Peyer's patch (tissue), 4 donors: ENCODE results near the gene RTTN.

Experiments
- POLR2A ChIP-seq, 2 donors: fragments of 450-650 bp; IDR thresholded peaks; one replicate each; pipeline ENCODE4 v1.5.1; 2017; ENCODE audit warnings: antibody characterized with exemption in 2 of 2, mild to moderate bottlenecking in 2 of 2, moderate library complexity in 2 of 2
- TF ChIP-seq, protein P1 (sequence below), 6 experiments: fragments of 450-650 bp in 4 of 6; fragments of 200-600 bp in 2 of 6; sonication (generic) in 1 of 6; IDR thresholded peaks; one replicate each; pipeline ENCODE4 v1.5.1; 2017 to 2019; ENCODE audit warnings: antibody characterized with exemption in 6 of 6, mild to moderate bottlenecking in 3 of 6, moderate library complexity in 1 of 6

- TF ChIP-seq POLR2A (IDR thresholded peaks at IDR 0.05), result no peak
- TF ChIP-seq, protein P1, sequence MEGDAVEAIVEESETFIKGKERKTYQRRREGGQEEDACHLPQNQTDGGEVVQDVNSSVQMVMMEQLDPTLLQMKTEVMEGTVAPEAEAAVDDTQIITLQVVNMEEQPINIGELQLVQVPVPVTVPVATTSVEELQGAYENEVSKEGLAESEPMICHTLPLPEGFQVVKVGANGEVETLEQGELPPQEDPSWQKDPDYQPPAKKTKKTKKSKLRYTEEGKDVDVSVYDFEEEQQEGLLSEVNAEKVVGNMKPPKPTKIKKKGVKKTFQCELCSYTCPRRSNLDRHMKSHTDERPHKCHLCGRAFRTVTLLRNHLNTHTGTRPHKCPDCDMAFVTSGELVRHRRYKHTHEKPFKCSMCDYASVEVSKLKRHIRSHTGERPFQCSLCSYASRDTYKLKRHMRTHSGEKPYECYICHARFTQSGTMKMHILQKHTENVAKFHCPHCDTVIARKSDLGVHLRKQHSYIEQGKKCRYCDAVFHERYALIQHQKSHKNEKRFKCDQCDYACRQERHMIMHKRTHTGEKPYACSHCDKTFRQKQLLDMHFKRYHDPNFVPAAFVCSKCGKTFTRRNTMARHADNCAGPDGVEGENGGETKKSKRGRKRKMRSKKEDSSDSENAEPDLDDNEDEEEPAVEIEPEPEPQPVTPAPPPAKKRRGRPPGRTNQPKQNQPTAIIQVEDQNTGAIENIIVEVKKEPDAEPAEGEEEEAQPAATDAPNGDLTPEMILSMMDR (IDR thresholded peaks at IDR 0.05), result no peak
Observed at GRCh38 chr18:69995774-69996173, 209.7 kb downstream of the RTTN start.
